ENCODE measurements around the gene BTAF1.

The BTAF1 gene

DNA sequence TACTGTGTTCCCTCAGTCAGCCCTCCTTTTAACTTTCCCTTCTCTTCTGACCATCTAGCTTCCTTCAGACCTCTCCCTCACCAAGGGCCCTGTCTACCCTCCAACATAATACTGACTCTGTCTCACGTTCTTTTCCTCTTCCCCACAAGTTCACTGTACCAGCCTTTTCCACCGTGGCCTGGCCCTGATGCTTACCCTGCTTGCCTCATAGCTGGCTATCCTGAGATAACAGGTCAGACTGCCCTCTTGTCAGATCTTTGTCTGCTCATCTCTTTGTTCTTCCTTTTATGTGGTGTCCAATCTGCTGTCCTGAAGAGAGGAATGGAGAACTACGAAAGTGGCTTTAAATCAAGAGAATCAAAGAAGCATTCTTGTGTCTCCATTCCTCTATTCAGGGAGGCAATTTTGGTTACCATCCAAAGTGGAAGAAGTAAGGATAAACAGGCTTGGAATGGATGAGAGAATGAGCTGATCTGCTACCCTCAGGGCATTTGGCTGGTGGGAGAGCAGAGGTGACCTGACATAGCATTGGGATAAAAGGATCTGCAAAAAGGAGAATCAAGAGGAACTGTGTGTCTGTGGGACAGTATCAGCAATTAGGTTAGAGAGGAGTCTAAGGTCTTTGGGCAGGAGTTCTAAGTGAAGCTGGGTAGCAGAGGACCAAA is 8.1 kb downstream of the BTAF1 start:
- TF ChIP-seq POLR2A (IDR thresholded peaks at IDR 0.05; ENCODE audit: low read depth, low read length), result no peak
- FAIRE-seq (peak; percentile 65), DNase-seq (ENCODE audit: insufficient read length, low spot score) (no peak)

DNA sequence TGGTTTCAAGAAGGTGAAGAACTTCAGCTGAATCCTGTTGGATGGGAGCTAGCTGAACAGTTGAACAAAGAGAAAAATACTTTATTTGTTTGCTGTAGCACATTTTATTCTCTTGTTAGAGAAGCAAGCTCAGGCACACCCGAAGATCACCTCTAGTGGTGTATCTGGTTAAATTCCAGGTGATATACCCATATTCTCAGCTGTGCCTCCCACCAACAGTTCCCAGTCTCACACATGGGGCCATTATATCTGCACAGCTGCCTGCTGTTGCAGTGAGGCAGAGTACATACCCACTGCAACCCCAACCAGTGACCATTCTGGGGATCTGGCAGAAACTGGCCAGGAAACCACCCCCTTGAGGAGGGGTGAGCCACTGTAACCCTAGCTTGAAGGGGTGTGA is 9.2 kb downstream of the BTAF1 start:
- FAIRE-seq (peak; percentile 48), DNase-seq (ENCODE audit: insufficient read length, low spot score) (no peak)
- no peak for TF ChIP-seq POLR2A (IDR thresholded peaks at IDR 0.05; ENCODE audit: low read depth, low read length)

DNA sequence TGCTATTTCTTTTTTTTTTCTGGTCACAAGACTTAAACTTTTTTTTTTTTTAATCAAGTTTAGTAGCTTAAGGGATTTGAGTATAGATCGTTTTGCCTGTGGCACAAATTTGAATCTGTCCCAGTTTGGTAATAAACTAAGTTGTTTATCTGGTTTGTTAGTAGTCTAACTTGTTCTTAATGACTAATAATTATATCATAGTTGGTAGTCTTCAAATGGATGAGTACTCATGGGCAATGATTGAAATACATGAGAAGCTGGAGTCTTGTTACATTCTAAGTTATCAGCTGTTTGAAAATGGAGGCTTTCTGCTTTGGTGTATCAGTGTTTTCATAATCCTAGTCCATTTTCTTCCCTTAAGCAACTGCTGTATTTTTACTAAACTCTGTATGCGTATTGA is 12.3 kb downstream of the BTAF1 start:
- no peak for TF ChIP-seq POLR2A (IDR thresholded peaks at IDR 0.05; ENCODE audit: low read depth, low read length)
- peak; percentile 30 for FAIRE-seq
- DNase-seq (ENCODE audit: insufficient read length, low spot score), result no peak

DNA sequence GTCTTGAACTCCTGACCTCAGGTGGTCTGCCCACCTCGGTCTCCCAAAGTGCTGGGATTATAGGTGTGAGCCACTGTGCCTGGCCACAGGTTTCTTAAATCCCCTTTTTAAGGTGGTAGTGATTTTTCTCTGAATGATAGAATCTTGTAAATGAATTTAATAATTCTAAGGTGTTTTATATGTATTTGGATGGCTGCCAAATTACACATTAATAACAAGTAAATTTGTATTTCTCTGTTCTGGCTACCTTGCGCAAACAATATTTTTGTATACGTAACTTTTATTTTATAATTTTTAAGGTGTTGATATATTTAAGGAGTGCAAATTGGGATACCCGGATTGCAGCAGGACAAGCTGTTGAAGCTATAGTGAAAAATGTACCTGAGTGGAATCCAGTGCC is 16.1 kb downstream of the BTAF1 start:
- TF ChIP-seq POLR2A (IDR thresholded peaks at IDR 0.05; ENCODE audit: low read depth, low read length), result no peak
- DNase-seq (ENCODE audit: insufficient read length, low spot score), result no peak
- no peak for FAIRE-seq

DNA sequence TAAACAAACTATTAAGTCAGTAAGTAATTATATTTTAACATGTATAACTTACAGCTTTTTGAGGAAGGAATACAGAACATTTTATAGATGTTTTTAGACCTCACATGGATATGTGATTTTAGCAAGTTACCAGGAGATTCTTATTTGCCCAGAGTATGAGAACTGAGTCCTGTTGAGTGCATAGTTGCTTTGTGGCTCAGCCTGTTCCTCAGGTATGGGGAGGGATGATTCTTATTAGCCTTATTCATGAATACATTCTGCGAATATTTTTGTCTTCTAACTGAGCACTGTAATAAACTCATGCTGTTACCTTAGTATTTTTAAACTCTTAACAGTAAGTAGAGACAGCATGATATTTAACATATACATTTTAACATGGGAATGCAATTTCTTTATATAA is 17.9 kb downstream of the BTAF1 start:
- no peak for TF ChIP-seq POLR2A (IDR thresholded peaks at IDR 0.05; ENCODE audit: low read depth, low read length)
- FAIRE-seq, result peak; percentile 11
- no peak for DNase-seq (ENCODE audit: insufficient read length, low spot score)

DNA sequence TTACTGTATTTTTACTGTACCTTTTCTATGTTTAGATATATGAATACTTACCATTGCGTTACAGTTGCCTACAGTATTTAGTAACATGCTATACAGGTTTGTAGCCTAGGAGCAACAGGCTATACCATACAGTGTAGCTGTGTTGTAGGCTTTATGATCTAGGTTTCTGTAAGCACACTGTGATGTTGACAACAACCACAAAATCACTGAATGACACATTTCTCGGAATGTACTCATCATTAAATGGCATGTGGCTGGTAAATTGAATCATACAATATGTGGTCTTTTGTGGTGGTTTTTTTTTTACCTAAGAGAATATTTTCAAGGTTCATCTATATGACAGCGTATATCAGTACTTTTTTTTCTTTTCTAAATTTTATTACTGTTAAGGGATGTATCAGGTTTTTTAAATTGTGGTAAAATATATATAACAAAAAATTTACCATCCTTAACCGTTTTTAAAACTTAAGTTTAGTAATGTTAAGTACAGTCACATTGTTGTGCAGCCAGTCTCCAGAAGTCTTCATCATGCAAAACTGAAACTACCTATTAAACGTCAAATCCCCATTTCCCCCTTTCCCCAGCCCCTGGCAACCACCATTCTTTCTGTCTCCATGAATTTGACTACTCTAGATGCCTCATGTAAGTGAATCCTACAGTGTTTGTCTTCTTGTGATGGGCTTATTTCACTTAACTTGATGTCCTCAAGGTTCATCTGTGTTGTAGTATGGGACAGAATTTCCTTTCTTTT is 21.5 kb downstream of the BTAF1 start:
- DNase-seq (ENCODE audit: insufficient read length, low spot score), result peak; percentile 16
- peak; percentile 95 for FAIRE-seq
- TF ChIP-seq POLR2A (IDR thresholded peaks at IDR 0.05; ENCODE audit: low read depth, low read length), result no peak

DNA sequence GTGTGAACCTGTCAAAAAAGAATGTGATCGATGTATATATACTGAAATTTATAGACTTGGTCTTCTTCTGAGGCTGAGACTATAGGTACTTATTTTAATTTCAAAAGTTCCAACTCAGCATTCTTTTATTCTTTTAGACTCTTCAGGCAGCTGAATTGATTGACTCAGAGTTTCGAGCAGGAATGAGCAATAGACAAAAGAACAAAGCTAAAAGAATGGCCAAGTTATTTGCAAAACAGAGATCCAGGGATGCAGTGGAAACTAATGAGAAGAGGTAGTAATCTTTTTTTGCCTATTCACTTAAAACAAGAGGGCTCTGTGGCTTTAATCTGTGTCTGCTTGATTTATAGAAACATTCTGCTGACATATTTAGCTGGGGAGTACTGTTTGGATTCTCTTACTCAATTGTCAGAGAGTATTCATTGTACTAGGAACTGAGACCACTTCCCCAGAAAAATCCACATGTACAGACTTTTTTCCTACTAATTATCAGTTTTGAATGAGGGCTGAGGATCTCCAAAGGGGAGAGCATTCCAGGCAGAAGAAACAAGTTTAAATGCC is 30.1 kb downstream of the BTAF1 start:
- FAIRE-seq (peak; percentile 62), DNase-seq (ENCODE audit: insufficient read length, low spot score) (no peak)
- no peak for TF ChIP-seq POLR2A (IDR thresholded peaks at IDR 0.05; ENCODE audit: low read depth, low read length)

DNA sequence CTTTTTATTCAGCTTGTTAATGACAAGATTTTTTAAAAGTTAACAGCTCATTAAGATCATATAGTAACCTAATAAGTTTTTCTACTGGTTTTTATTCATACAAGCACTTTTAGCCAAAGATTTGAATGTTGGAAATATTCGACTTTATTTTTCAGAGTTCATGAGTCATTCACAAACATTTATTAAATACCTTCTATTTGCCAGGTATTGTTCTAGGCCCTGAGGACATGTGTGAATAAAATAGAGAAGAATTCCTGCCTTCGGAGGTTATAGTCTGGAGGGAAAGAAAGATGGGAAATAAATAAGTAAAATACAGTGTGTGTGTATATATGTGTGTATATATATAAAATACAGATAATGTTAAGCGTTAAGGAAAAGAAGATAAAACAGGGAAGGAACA is 31.5 kb downstream of the BTAF1 start:
- TF ChIP-seq POLR2A (IDR thresholded peaks at IDR 0.05; ENCODE audit: low read depth, low read length), result no peak
- FAIRE-seq (peak; percentile 27), DNase-seq (ENCODE audit: insufficient read length, low spot score) (no peak)

DNA sequence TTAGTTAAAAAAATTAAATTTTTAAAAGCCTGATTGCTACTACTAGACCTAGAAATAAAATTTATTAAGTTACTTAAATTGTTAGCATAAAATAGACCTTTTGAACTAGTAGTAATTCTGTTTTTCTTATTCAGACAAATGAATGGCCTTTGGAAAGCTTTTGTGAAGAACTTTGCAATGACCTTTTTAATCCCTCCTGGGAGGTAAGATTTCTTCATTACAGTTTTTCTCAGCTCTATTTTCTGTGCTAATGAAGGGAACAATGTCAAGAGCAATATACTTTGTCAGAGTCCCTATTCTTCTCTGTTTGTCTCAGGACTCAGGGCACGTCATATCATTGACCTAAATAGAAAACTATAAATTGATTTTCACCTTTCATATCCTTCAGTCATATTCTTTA is 33.5 kb downstream of the BTAF1 start:
- FAIRE-seq (no peak), DNase-seq (ENCODE audit: insufficient read length, low spot score) (no peak)
- no peak for TF ChIP-seq POLR2A (IDR thresholded peaks at IDR 0.05; ENCODE audit: low read depth, low read length)

DNA sequence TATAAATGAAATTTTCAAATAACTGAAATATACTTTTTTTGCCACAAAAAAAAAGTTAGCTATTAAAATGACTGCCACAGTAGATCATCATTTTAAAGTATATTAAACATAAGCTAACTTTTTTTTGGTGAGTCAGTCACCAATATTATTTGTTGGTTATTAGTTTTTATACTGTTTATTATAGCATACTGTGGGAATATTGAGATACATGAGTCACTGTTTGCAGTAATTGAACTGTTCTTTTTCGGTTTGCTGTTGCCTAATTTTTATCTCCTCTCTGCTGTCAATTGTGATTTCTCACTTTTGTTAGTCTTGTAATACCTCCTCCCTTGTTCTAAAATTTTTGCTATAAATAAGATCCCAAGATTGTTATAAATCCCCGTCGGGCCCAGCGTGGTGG is 45.7 kb downstream of the BTAF1 start:
- no peak for DNase-seq (ENCODE audit: insufficient read length, low spot score)
- FAIRE-seq, result peak; percentile 64
- no peak for TF ChIP-seq POLR2A (IDR thresholded peaks at IDR 0.05; ENCODE audit: low read depth, low read length)

DNA sequence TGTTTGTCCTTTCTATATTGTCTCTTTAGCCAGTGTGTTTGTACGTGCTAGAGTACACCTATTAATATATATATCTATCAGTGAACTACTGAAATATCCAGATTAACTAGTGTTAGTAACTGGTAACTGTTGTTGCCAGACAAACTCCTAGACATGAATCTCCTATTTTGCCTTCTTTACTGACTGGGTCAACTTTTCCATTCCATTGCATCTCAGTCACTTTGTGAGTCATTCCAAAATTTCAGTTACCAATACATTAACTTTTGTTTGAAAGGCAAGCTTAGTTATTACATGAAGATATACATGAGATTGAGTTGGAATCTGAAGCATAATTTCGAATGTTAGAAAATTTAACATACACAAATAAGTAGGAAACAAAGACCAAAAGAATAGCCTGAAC is 51.4 kb downstream of the BTAF1 start:
- no peak for TF ChIP-seq POLR2A (IDR thresholded peaks at IDR 0.05; ENCODE audit: low read depth, low read length)
- no peak for FAIRE-seq
- peak; percentile 27 for DNase-seq (ENCODE audit: insufficient read length, low spot score)

DNA sequence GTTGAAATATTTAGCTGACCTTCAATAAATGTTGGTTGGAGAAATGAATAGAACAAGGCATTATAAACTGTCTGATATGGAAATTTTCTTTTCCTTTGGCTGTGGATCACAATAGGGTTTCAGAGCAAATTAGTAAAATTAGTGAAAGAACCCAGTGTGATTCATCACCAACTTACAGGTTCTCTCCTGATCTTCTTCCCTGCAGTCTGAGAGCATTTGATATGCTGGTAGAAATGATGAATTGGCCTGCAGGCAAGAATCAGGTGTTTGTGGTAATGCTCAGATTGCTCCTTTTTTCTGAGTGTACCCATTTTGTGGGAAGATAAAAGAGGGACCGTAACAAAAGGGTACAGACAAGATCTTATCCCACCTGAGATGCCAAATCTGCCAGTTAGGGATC is 51.9 kb downstream of the BTAF1 start:
- no peak for TF ChIP-seq POLR2A (IDR thresholded peaks at IDR 0.05; ENCODE audit: low read depth, low read length)
- no peak for DNase-seq (ENCODE audit: insufficient read length, low spot score)

DNA sequence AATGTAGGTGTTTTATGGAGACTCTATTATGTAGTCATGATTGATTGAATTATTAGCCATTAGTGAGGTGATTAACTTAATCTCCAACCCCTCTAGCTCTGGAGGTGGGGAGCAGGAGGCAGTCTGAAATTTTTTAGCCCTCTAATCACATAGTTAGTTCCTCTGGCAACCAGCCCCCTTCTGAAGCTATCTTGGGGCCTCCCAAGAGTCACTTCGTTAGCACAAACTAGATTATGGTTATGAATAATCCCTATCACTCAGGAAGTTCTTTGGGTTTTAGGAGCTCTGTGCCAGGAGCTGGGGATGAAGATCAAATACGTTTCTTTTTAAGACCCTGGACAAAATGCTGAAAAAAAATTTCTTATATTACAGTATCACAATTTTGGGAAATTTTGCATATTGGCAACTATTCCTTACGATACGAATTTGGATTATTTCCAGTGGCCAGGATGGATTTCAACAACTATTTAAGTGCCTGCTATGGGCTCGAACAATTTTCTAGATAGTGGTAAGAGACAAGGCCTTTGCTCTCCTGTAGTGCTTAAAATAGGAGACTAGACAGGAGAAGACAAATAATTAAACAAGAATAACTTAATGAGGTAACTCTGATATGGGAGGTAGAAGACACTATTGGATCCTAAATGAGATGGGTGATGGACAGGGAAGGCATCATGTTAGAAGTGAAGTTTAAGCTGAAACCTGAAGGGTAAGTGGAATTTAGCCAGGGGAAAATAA is 52.9 kb downstream of the BTAF1 start:
- TF ChIP-seq POLR2A (IDR thresholded peaks at IDR 0.05; ENCODE audit: low read depth, low read length), result no peak
- FAIRE-seq (no peak), DNase-seq (ENCODE audit: insufficient read length, low spot score) (no peak)

More for the DNA sequence above, 51.9 kb downstream of the BTAF1 start:
- peak; percentile 97 for FAIRE-seq

DNA sequence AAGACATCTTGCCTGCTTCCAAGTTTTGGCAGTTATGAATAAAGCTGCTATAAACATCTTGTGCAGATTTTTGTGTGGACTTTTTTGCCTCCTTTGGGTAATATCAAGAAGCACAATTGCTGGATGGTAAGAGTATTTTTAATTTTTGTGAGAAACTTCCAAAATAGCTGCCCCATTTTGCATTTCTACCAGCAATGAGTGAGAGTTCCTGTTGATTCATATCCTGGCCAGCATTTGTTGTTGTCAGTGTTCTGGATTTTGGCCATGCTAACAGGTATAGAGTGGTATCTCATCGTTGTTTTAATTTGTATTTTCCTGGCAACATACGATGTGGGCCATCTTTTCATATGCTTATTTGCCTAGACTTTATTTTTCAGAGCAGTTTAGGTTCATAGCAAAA is 53.9 kb downstream of the BTAF1 start:
- peak; percentile 74 for FAIRE-seq
- no peak for DNase-seq (ENCODE audit: insufficient read length, low spot score)
- TF ChIP-seq POLR2A (IDR thresholded peaks at IDR 0.05; ENCODE audit: low read depth, low read length), result no peak
